GM12892 (cell line): ENCODE measurements around the gene LNPEP.

Experiments
- POLR2A ChIP-seq: IDR thresholded peaks from 2 replicates; pipeline ENCODE4 v1.6.1; 2011; ENCODE audit warnings: low read depth, low read length, control low read depth
- POLR2AphosphoS5 ChIP-seq: IDR thresholded peaks from 2 replicates; pipeline ENCODE4 v1.6.1; 2011; ENCODE audit warnings: low read depth, low read length, control low read depth

DNA sequence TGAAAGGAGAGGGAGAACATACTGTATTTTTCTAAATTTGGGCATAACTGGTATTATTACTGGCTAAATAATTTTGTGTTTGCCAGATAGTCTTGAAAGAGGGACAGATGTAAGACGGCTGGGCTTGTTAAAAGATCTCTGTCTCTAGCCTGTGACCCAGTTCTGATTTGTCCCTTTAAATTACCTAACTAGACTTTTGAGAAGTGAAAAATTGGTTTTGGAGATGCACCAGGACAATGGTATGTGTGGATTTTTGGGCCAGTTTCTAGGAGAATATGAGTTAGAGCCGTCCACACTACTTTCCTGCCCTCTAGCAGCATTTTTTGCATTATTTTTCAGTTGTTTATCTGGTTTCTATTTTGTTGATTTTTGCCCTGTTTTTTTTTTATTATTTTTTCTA is 33.5 kb downstream of the LNPEP start:
- TF ChIP-seq POLR2A (no peak), POLR2AphosphoS5 (no peak)
